ENCODE data around the gene FMNL1.

GRCh38 chr17:45233423-45233924 is 11.8 kb downstream of the FMNL1 start:
- TF ChIP-seq, protein P1, sequence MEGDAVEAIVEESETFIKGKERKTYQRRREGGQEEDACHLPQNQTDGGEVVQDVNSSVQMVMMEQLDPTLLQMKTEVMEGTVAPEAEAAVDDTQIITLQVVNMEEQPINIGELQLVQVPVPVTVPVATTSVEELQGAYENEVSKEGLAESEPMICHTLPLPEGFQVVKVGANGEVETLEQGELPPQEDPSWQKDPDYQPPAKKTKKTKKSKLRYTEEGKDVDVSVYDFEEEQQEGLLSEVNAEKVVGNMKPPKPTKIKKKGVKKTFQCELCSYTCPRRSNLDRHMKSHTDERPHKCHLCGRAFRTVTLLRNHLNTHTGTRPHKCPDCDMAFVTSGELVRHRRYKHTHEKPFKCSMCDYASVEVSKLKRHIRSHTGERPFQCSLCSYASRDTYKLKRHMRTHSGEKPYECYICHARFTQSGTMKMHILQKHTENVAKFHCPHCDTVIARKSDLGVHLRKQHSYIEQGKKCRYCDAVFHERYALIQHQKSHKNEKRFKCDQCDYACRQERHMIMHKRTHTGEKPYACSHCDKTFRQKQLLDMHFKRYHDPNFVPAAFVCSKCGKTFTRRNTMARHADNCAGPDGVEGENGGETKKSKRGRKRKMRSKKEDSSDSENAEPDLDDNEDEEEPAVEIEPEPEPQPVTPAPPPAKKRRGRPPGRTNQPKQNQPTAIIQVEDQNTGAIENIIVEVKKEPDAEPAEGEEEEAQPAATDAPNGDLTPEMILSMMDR (IDR thresholded peaks at IDR 0.05 in 2 of 3, conservative IDR thresholded peaks at IDR 0.05 in 1 of 3; ENCODE audit: control insufficient read depth in 2 of 3, extremely low read depth in 1 of 3, insufficient read depth in 1 of 3, low read depth in 3 of 3, low read length in 3 of 3): no peak
- TF ChIP-seq MXI1 (IDR thresholded peaks at IDR 0.05; ENCODE audit: low read depth, low read length) (no peak), KAT2A (conservative IDR thresholded peaks at IDR 0.05; ENCODE audit: control insufficient read depth, low read depth, low read length) (no peak), ZSCAN29 (IDR thresholded peaks at IDR 0.05) (no peak), CREB1 (IDR thresholded peaks at IDR 0.05; ENCODE audit: low read depth) (no peak), BCL11A (IDR thresholded peaks at IDR 0.05; ENCODE audit: low read depth, low read length) (no peak), ZNF24 (IDR thresholded peaks at IDR 0.05) (no peak), POLR2A (IDR thresholded peaks at IDR 0.05; ENCODE audit: low read depth, low read length) (no peak), EP300 (IDR thresholded peaks at IDR 0.05; ENCODE audit: borderline replicate concordance in 1 of 2, control insufficient read depth in 1 of 2, low read depth in 2 of 2, low read length in 2 of 2) (no peak)
- TF ChIP-seq, protein P2, sequence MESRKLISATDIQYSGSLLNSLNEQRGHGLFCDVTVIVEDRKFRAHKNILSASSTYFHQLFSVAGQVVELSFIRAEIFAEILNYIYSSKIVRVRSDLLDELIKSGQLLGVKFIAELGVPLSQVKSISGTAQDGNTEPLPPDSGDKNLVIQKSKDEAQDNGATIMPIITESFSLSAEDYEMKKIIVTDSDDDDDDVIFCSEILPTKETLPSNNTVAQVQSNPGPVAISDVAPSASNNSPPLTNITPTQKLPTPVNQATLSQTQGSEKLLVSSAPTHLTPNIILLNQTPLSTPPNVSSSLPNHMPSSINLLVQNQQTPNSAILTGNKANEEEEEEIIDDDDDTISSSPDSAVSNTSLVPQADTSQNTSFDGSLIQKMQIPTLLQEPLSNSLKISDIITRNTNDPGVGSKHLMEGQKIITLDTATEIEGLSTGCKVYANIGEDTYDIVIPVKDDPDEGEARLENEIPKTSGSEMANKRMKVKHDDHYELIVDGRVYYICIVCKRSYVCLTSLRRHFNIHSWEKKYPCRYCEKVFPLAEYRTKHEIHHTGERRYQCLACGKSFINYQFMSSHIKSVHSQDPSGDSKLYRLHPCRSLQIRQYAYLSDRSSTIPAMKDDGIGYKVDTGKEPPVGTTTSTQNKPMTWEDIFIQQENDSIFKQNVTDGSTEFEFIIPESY (IDR thresholded peaks at IDR 0.05): no peak
